K562 (cell line): ENCODE measurements around the gene YAE1. TPM values are rescaled to one million over a fixed set of nuclear protein-coding genes. Genes with fewer than 3 reads are reported as not detected.

Experiments
- ATAC-seq: fragments of 200-7000 bp; cut with Tn5 transposase; 3 replicates; pipeline ENCODE4 v1.9.1; 2020; ENCODE audit warnings: moderate library complexity
- BruUV-seq: library from RNA; stranded (reverse); fragments of 400-500 nt; replicated peaks from 2 replicates; lab custom pipeline; 2021; lab: Mats Ljungman, UMichigan
- CTCF ChIA-PET: fragments of 300-600 bp; formaldehyde crosslinking; extraction: SDS; loops from one replicate; lab custom pipeline; 2021; ENCODE audit warnings: low intra/inter-chr PET ratio; lab: Yijun Ruan, JAX
- POLR2A ChIA-PET: fragments of 300-600, 350-650 bp; sonication (Branson Sonifier 250); formaldehyde crosslinking; extraction: SDS; loops from one replicate; lab custom pipeline; 2021; ENCODE audit warnings: antibody characterized with exemption, inconsistent platforms; lab: Yijun Ruan, JAX
- DNase-seq, 4 experiments: peaks; one replicate each; pipeline versions ENCODE4 v3.0.0 to v3.0.0-alpha.2; 2011 to 2018; ENCODE audit warnings: low spot score in 3 of 4, mixed read lengths in 3 of 4; ENCODE audit errors: extremely low read depth in 1 of 4
- FAIRE-seq: peaks from 2 replicates; lab custom pipeline; 2011; peaks lifted over from hg19 to GRCh38; lab: Jason Lieb, UNC
- H2AFZ ChIP-seq: 2 replicates; pipeline ENCODE4 v1.6.0; 2011; ENCODE audit warnings: low read depth, low read length, control low read depth, inconsistent platforms
- H3K27ac ChIP-seq: fragments of 200-600 bp; 3 replicates; pipeline ENCODE4 v1.8.0; 2011; ENCODE audit warnings: low read depth, mild to moderate bottlenecking, control low read depth, inconsistent platforms, low read length, moderate library complexity, mixed read lengths; ENCODE audit errors: extremely low read depth
- H3K27me3 ChIP-seq, 2 experiments: fragments of 300-600 bp in 1 of 2; 2 replicates in 1 of 2; 3 replicates in 1 of 2; pipeline versions ENCODE4 v1.6.0 to v1.8.0; 2011; ENCODE audit warnings: inconsistent platforms in 2 of 2, low read length in 2 of 2, mild to moderate bottlenecking in 1 of 2, mixed read lengths in 1 of 2, moderate library complexity in 1 of 2; ENCODE audit not compliant: control insufficient read depth in 2 of 2, insufficient read depth in 2 of 2
- H3K36me3 ChIP-seq: fragments of 300-600 bp; 3 replicates; pipeline ENCODE4 v1.8.0; 2011; ENCODE audit warnings: mild to moderate bottlenecking, low read length, inconsistent platforms; ENCODE audit not compliant: control insufficient read depth, insufficient read depth
- H3K4me1 ChIP-seq, 2 experiments: fragments of 200-600 bp in 1 of 2; replicated peaks in 1 of 2; 2 replicates in 1 of 2; 3 replicates in 1 of 2; pipeline versions ENCODE4 v1.5.1 to v1.8.0; 2011; ENCODE audit warnings: inconsistent platforms in 2 of 2, low read length in 2 of 2, mild to moderate bottlenecking in 1 of 2, mixed read lengths in 1 of 2, moderate library complexity in 1 of 2; ENCODE audit not compliant: control insufficient read depth in 2 of 2, insufficient read depth in 2 of 2
- H3K4me2 ChIP-seq: 2 replicates; pipeline ENCODE4 v1.6.1; 2011; ENCODE audit warnings: low read length, control low read depth, inconsistent platforms, mixed read lengths; ENCODE audit not compliant: insufficient read depth
- H3K4me3 ChIP-seq: fragments of 200-600 bp; sonication (generic), shearing (Covaris generic); 2 replicates; pipeline ENCODE4 v1.5.1; 2016; ENCODE audit warnings: control low read depth, inconsistent platforms
- H3K79me2 ChIP-seq: fragments of 200-600 bp; 3 replicates; pipeline ENCODE4 v1.8.0; 2011; ENCODE audit warnings: low read length, inconsistent platforms; ENCODE audit not compliant: control insufficient read depth, insufficient read depth
- H3K9ac ChIP-seq, 2 experiments: 2 replicates each; pipeline versions ENCODE4 v1.6.0 to v1.6.1; 2011; ENCODE audit warnings: low read depth in 2 of 2, low read length in 2 of 2, control low read depth in 1 of 2, inconsistent platforms in 1 of 2, mild to moderate bottlenecking in 1 of 2, mixed read lengths in 1 of 2; ENCODE audit not compliant: insufficient read depth in 1 of 2
- H3K9me1 ChIP-seq: one replicate; pipeline ENCODE4 v1.6.0; 2011; ENCODE audit warnings: inconsistent platforms, mild to moderate bottlenecking, low read length, moderate library complexity; ENCODE audit not compliant: control insufficient read depth, insufficient read depth
- H3K9me3 ChIP-seq: replicated peaks from 2 replicates; pipeline ENCODE4 v1.5.1; 2011; ENCODE audit warnings: low read depth, low read length, inconsistent platforms; ENCODE audit not compliant: control insufficient read depth, insufficient read depth
- H4K20me1 ChIP-seq: replicated peaks from 2 replicates; pipeline ENCODE4 v1.6.1; 2011; ENCODE audit warnings: low read length, inconsistent platforms, mixed read lengths; ENCODE audit not compliant: control insufficient read depth, insufficient read depth
- ESRRA ChIP-seq: fragments of 450-650 bp; IDR thresholded peaks from 2 replicates; pipeline ENCODE4 v1.6.1; 2014; ENCODE audit warnings: low read depth, mild to moderate bottlenecking, moderate library complexity, borderline replicate concordance
- JUND ChIP-seq, 2 experiments: IDR thresholded peaks; 2 replicates in 1 of 2; 3 replicates in 1 of 2; pipeline ENCODE4 v1.6.1; 2011; ENCODE audit warnings: borderline replicate concordance in 2 of 2, low read depth in 2 of 2, low read length in 2 of 2, improper control_type of control experiment in 1 of 2, missing biosample characterization in 1 of 2, missing genetic modification characterization in 1 of 2, missing genetic modification reagents in 1 of 2
- KDM1A ChIP-seq, 2 experiments: fragments of 450-650 bp; IDR thresholded peaks; 2 replicates each; pipeline ENCODE4 v1.6.1; 2016; ENCODE audit warnings: mild to moderate bottlenecking in 2 of 2
- MXI1 ChIP-seq: IDR thresholded peaks from 2 replicates; pipeline ENCODE4 v1.6.1; 2011; ENCODE audit warnings: low read depth, mild to moderate bottlenecking, improper control_type of control experiment, low read length
- PTRF ChIP-seq: fragments of 450-650 bp; IDR thresholded peaks from 2 replicates; pipeline ENCODE4 v1.6.1; 2016; ENCODE audit warnings: mild to moderate bottlenecking, missing genetic modification characterization, missing compliant biosample characterization
- RB1 ChIP-seq: fragments of 450-650 bp; IDR thresholded peaks from 2 replicates; pipeline ENCODE4 v1.6.1; 2017; ENCODE audit warnings: low read depth, mild to moderate bottlenecking
- RBBP5 ChIP-seq: fragments of 200-600 bp; sonication (generic); IDR thresholded peaks from 2 replicates; pipeline ENCODE4 v1.6.1; 2012; ENCODE audit warnings: borderline replicate concordance, mild to moderate bottlenecking, low read length, control low read depth, inconsistent platforms; ENCODE audit not compliant: insufficient read depth, poor library complexity, severe bottlenecking
- TSC22D4 ChIP-seq: fragments of 450-650 bp; IDR thresholded peaks from 2 replicates; pipeline ENCODE4 v1.6.1; 2016; ENCODE audit warnings: missing genetic modification characterization, missing biosample characterization, control low read depth
- XRCC4 ChIP-seq: IDR thresholded peaks from one replicate; pipeline ENCODE4 v1.6.1; 2011; ENCODE audit not compliant: insufficient read depth, insufficient read length; ENCODE audit errors: extremely low read depth
- ZNF140 ChIP-seq: fragments of 250-450 bp; sonication (Bioruptor Pico); IDR thresholded peaks from 2 replicates; pipeline ENCODE4 v1.8.0; 2021; ENCODE audit warnings: moderate library complexity, mild to moderate bottlenecking, inconsistent platforms
- ZNF174 ChIP-seq: fragments of 250-450 bp; sonication (Bioruptor Pico); IDR thresholded peaks from 2 replicates; pipeline ENCODE4 v1.4.0; 2020; ENCODE audit warnings: mild to moderate bottlenecking
- ZNF780A ChIP-seq: fragments of 250-450 bp; sonication (Bioruptor Pico); IDR thresholded peaks from 2 replicates; pipeline ENCODE4 v1.5.0; 2021; ENCODE audit warnings: mild to moderate bottlenecking
- WGBS: fragments of 100-300 bp; shearing (Covaris generic); methylation state at CpG from one replicate; pipeline ENCODE4 v1.1.6; 2016; ENCODE audit warnings: low coverage, mixed read lengths; ENCODE audit not compliant: insufficient coverage; ENCODE audit errors: missing lambda C conversion rate; 5-methylcytosine and 5-hydroxymethylcytosine counted together
- in situ Hi-C: fragments of 300-500 bp; cut with MboI; formaldehyde crosslinking; loops from 4 replicates; pipeline ENCODE4 v1.15.0; 2018; ENCODE audit warnings: inconsistent platforms, mixed read lengths
- intact Hi-C: fragments of 100-400 bp; cut with micrococcal nuclease; formaldehyde crosslinking; loops from 2 replicates; pipeline ENCODE4 v1.14.2; 2022
- polyA plus RNA-seq, 8 experiments: library from polyadenylated mRNA; depleted of rRNA in 4 of 8; stranded (reverse) in 5 of 8; unstranded in 3 of 8; fragments of >200 nt; fragmentation: Nextera tagmentation in 2 of 8; fragmentation: Illumina TruSeq in 1 of 8; extraction: Ambion mirVana in 2 of 8; extraction: Trizol in 1 of 8; gene quantifications; 2 replicates each; pipeline versions ENCODE4 v1.2.1 to v1.2.3, GENCODE V29; 2011 to 2014; ENCODE audit warnings: inconsistent platforms in 1 of 8, missing spikeins in 1 of 8
- total RNA-seq, 7 experiments: library from RNA; depleted of rRNA in 6 of 7; stranded (reverse); fragments of >200 nt in 6 of 7; fragmentation: Illumina TruSeq in 2 of 7; extraction: Trizol in 2 of 7; gene quantifications; 2 replicates each; pipeline versions ENCODE4 v1.2.1 to v1.2.3, GENCODE V29; 2011 to 2021; ENCODE audit warnings: low replicate concordance in 1 of 7
- TF ChIP-seq, protein P1 (sequence below): fragments of 450-650 bp; IDR thresholded peaks from 2 replicates; pipeline ENCODE4 v1.7.1; 2018; ENCODE audit warnings: mild to moderate bottlenecking, low read depth; ENCODE audit not compliant: partially characterized antibody
- TF ChIP-seq, protein P2 (sequence below): sonication (generic); formaldehyde crosslinking; IDR thresholded peaks from 2 replicates; pipeline ENCODE4 v1.8.0; 2022; ENCODE audit warnings: mild to moderate bottlenecking, missing genetic modification reagents
- TF ChIP-seq, protein P3 (sequence below): fragments of 150-350 bp; IDR thresholded peaks from 2 replicates; pipeline ENCODE4 v1.6.1; 2014; ENCODE audit warnings: low read depth, mild to moderate bottlenecking, low read length, borderline replicate concordance

YAE1 gene
- total and polyA plus RNA-seq, 9 of the 15 experiments (the other 6 are each of a cell fraction or from before 2014, with no cell fraction given), result 15.2 to 63.4 (median 30.1) TPM

DNA sequence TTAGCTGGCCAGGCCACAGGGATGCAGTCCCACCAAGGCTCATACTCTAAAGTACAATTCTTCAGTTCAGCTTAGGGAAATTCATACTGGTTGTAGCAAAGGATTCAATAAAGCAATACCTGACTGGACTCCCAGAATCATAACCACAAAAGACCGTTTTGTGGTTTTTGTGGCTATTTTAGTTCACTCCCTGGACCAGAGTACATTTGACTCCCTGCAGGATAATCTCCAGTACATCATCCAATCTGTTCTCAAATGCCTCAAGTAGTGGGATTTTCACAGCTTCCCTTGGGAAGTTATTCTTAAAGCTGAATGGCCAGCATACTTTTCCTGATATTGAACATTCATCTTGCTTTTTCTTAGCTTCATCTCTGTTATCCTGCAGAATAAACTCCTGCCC lies 29.3 kb upstream of the YAE1 start:
- FAIRE-seq (no peak), ATAC-seq (no peak), DNase-seq (no peak)
- Histone ChIP-seq H3K27ac (no peak overlapping the region), H3K9me3 (no peaks in the 10 kb centered on the region), H3K4me2 (no peak overlapping the region), H3K4me1 (no peaks in the 10 kb centered on the region), H3K79me2 (no peaks in the 10 kb centered on the region), H3K9me1 (no peaks in the 10 kb centered on the region), H3K27me3 (peaks cover 18 to 37% of the 10 kb centered on the region in 2 experiments), H3K36me3 (no peaks in the 10 kb centered on the region), H3K9ac (no peak overlapping the region), H2AFZ (no peak overlapping the region), H4K20me1 (no peaks in the 10 kb centered on the region), H3K4me3 (no peak overlapping the region)
- in situ Hi-C loops, result no loop called here
- POLR2A ChIA-PET, result no interaction called here
- intact Hi-C loops, result no loop called here
- no TSS peak for BruUV-seq
- no peak for TF ChIP-seq TSC22D4
- peak; percentile 44; the same call in 1 of the 2 replicates for TF ChIP-seq ESRRA
- TF ChIP-seq, protein P1, sequence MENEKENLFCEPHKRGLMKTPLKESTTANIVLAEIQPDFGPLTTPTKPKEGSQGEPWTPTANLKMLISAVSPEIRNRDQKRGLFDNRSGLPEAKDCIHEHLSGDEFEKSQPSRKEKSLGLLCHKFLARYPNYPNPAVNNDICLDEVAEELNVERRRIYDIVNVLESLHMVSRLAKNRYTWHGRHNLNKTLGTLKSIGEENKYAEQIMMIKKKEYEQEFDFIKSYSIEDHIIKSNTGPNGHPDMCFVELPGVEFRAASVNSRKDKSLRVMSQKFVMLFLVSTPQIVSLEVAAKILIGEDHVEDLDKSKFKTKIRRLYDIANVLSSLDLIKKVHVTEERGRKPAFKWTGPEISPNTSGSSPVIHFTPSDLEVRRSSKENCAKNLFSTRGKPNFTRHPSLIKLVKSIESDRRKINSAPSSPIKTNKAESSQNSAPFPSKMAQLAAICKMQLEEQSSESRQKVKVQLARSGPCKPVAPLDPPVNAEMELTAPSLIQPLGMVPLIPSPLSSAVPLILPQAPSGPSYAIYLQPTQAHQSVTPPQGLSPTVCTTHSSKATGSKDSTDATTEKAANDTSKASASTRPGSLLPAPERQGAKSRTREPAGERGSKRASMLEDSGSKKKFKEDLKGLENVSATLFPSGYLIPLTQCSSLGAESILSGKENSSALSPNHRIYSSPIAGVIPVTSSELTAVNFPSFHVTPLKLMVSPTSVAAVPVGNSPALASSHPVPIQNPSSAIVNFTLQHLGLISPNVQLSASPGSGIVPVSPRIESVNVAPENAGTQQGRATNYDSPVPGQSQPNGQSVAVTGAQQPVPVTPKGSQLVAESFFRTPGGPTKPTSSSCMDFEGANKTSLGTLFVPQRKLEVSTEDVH, result no peak
- TF ChIP-seq ZNF780A, result no peak
- no peak for TF ChIP-seq ZNF140 (CRISPR knock-in tag)
- TF ChIP-seq JUND (IDR thresholded peaks at IDR 0.05; ENCODE audit: borderline replicate concordance, low read depth, low read length), result no peak
- TF ChIP-seq JUND (tag; IDR thresholded peaks at IDR 0.05; ENCODE audit: borderline replicate concordance, low read depth, low read length), result no peak
- TF ChIP-seq, protein P2, sequence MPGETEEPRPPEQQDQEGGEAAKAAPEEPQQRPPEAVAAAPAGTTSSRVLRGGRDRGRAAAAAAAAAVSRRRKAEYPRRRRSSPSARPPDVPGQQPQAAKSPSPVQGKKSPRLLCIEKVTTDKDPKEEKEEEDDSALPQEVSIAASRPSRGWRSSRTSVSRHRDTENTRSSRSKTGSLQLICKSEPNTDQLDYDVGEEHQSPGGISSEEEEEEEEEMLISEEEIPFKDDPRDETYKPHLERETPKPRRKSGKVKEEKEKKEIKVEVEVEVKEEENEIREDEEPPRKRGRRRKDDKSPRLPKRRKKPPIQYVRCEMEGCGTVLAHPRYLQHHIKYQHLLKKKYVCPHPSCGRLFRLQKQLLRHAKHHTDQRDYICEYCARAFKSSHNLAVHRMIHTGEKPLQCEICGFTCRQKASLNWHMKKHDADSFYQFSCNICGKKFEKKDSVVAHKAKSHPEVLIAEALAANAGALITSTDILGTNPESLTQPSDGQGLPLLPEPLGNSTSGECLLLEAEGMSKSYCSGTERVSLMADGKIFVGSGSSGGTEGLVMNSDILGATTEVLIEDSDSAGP (CRISPR knock-in tag), result no peak
- TF ChIP-seq ZNF174, result no peak
- TF ChIP-seq, protein P3, sequence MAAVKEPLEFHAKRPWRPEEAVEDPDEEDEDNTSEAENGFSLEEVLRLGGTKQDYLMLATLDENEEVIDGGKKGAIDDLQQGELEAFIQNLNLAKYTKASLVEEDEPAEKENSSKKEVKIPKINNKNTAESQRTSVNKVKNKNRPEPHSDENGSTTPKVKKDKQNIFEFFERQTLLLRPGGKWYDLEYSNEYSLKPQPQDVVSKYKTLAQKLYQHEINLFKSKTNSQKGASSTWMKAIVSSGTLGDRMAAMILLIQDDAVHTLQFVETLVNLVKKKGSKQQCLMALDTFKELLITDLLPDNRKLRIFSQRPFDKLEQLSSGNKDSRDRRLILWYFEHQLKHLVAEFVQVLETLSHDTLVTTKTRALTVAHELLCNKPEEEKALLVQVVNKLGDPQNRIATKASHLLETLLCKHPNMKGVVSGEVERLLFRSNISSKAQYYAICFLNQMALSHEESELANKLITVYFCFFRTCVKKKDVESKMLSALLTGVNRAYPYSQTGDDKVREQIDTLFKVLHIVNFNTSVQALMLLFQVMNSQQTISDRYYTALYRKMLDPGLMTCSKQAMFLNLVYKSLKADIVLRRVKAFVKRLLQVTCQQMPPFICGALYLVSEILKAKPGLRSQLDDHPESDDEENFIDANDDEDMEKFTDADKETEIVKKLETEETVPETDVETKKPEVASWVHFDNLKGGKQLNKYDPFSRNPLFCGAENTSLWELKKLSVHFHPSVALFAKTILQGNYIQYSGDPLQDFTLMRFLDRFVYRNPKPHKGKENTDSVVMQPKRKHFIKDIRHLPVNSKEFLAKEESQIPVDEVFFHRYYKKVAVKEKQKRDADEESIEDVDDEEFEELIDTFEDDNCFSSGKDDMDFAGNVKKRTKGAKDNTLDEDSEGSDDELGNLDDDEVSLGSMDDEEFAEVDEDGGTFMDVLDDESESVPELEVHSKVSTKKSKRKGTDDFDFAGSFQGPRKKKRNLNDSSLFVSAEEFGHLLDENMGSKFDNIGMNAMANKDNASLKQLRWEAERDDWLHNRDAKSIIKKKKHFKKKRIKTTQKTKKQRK, result no peak
- TF ChIP-seq KDM1A (IDR thresholded peaks at IDR 0.05), result peak in 1 of 2 experiments; percentile 12; a peak in 1 of 4 replicates
- TF ChIP-seq RBBP5, result no peak
- TF ChIP-seq XRCC4, result no peak
- TF ChIP-seq PTRF (tag), result no peak
- TF ChIP-seq MXI1, result no peak
- TF ChIP-seq RB1, result no peak
- CTCF ChIA-PET, result no interaction called here
- WGBS, result 0% methylated on average over 1 of the region's 1 CpG
